ENCODE data around the gene ATXN2L. TPM values are rescaled to one million over a fixed set of nuclear protein-coding genes. Genes with fewer than 3 reads are reported as not detected.

Gene ATXN2L
- total RNA-seq, 1 experiment from 2014 or later, result 264 TPM

- TF ChIP-seq POLR2A (IDR thresholded peaks at IDR 0.05; ENCODE audit: borderline replicate concordance, extremely low read depth, insufficient read depth, insufficient read length), result no peak
- no peak for TF ChIP-seq SP1 (IDR thresholded peaks at IDR 0.05; ENCODE audit: low read depth)
- TF ChIP-seq TCF7L2 (IDR thresholded peaks at IDR 0.05; ENCODE audit: borderline replicate concordance, extremely low read depth, insufficient read depth, insufficient read length), result no peak
Measured at GRCh38 chr16:28839004-28839639, 16.3 kb downstream of the ATXN2L start (continued).

- H4K20me1 ChIP-seq (ENCODE audit: insufficient read depth), result peaks cover 2% of the 10 kb centered on the region; the same call in 1 of the 2 replicates
- ChIA-PET CTCF (no interaction called here), POLR2A (interaction anchor here (1.0 kb wide), 1 partner anchor 22 kb away, joined by 3 read pairs; no protein-coding TSS in a partner anchor), RAD21 (ENCODE audit: low non-redundant PET in 1 of 2, low total read pairs in 2 of 2, uncharacterized antibody in 2 of 2, unreplicated experiment in 2 of 2) (no interaction called here)
- peaks cover 14% of the 10 kb centered on the region for H3K79me2 ChIP-seq (ENCODE audit: insufficient read depth, low read length)
- BruUV-seq (replicated peaks), result no TSS peak
- TF ChIP-seq SRF (IDR thresholded peaks at IDR 0.05; ENCODE audit: low read depth) (no peak), FOSL1 (IDR thresholded peaks at IDR 0.05; ENCODE audit: low read depth) (no peak), REST (IDR thresholded peaks at IDR 0.05; ENCODE audit: low read depth) (no peak), TCF7L2 (IDR thresholded peaks at IDR 0.05; ENCODE audit: borderline replicate concordance, extremely low read depth, insufficient read depth, insufficient read length) (no peak), ELF1 (IDR thresholded peaks at IDR 0.05; ENCODE audit: borderline replicate concordance, low read depth) (no peak), ZNF274 (IDR thresholded peaks at IDR 0.05; ENCODE audit: low read depth, low read length) (no peak), ZFX (IDR thresholded peaks at IDR 0.05) (no peak), CBX3 (IDR thresholded peaks at IDR 0.05; ENCODE audit: low read depth) (no peak), ATF3 (IDR thresholded peaks at IDR 0.05) (no peak), POLR2A (IDR thresholded peaks at IDR 0.05; ENCODE audit: borderline replicate concordance, extremely low read depth, insufficient read depth, insufficient read length) (no peak), YY1 (IDR thresholded peaks at IDR 0.05; ENCODE audit: extremely low read depth, insufficient replicate concordance, low read depth, low read length) (no peak), SIN3A (IDR thresholded peaks at IDR 0.05; ENCODE audit: low read depth) (no peak), EGR1 (IDR thresholded peaks at IDR 0.05; ENCODE audit: low read depth) (no peak), JUND (IDR thresholded peaks at IDR 0.05) (no peak), EZH2 (IDR thresholded peaks at IDR 0.05) (no peak), RAD21 (IDR thresholded peaks at IDR 0.05; ENCODE audit: low read depth) (no peak), CEBPB (IDR thresholded peaks at IDR 0.05; ENCODE audit: low read depth) (no peak), POLR2AphosphoS5 (IDR thresholded peaks at IDR 0.05; ENCODE audit: low read depth, low read length) (no peak)
- TF ChIP-seq, protein P1, sequence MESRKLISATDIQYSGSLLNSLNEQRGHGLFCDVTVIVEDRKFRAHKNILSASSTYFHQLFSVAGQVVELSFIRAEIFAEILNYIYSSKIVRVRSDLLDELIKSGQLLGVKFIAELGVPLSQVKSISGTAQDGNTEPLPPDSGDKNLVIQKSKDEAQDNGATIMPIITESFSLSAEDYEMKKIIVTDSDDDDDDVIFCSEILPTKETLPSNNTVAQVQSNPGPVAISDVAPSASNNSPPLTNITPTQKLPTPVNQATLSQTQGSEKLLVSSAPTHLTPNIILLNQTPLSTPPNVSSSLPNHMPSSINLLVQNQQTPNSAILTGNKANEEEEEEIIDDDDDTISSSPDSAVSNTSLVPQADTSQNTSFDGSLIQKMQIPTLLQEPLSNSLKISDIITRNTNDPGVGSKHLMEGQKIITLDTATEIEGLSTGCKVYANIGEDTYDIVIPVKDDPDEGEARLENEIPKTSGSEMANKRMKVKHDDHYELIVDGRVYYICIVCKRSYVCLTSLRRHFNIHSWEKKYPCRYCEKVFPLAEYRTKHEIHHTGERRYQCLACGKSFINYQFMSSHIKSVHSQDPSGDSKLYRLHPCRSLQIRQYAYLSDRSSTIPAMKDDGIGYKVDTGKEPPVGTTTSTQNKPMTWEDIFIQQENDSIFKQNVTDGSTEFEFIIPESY (IDR thresholded peaks at IDR 0.05; ENCODE audit: extremely low read depth, insufficient replicate concordance, low read length), result no peak
- no peaks in the 10 kb centered on the region for H3K27me3 ChIP-seq (ENCODE audit: insufficient read depth, low read length)
- no peak overlapping the region for H3K9ac ChIP-seq (ENCODE audit: low read length)
- no peaks in the 10 kb centered on the region for H3K9me3 ChIP-seq (ENCODE audit: control insufficient read depth in 1 of 2, insufficient read depth in 1 of 2, low read depth in 1 of 2, low read length in 2 of 2)
- H3K9me2 ChIP-seq (ENCODE audit: insufficient read depth), result no peaks in the 10 kb centered on the region
- no peak overlapping the region for H3K27ac ChIP-seq (ENCODE audit: low read depth, low read length)
- no peak overlapping the region for H3K4me3 ChIP-seq (replicated peaks in 1 of 2; ENCODE audit: low read depth in 1 of 2, low read length in 2 of 2)
- no peak overlapping the region for H2AFZ ChIP-seq (ENCODE audit: low read depth, low read length, poor library complexity, severe bottlenecking)
- no peak for DNase-seq (ENCODE audit: low read depth, low spot score)
- peaks cover 5% of the 10 kb centered on the region in 2 experiments; a peak in 3 of 4 replicates for H3K4me1 ChIP-seq (ENCODE audit: control insufficient read depth in 1 of 2, insufficient read depth in 2 of 2, low read length in 2 of 2)
- H3K4me2 ChIP-seq (ENCODE audit: low read length), result no peak overlapping the region
- H3K36me3 ChIP-seq (ENCODE audit: control insufficient read depth in 1 of 2, insufficient read depth in 2 of 2, low read length in 2 of 2), result peaks cover 42 to 49% of the 10 kb centered on the region in 2 experiments; a peak in 3 of 4 replicates
- intact Hi-C loops (cut with micrococcal nuclease), result no loop called here
- no peak for ATAC-seq
Measured at GRCh38 chr16:28839899-28840298, 17.1 kb downstream of the ATXN2L start.
